ENCODE results near the gene TEKTIP1.

DNA sequence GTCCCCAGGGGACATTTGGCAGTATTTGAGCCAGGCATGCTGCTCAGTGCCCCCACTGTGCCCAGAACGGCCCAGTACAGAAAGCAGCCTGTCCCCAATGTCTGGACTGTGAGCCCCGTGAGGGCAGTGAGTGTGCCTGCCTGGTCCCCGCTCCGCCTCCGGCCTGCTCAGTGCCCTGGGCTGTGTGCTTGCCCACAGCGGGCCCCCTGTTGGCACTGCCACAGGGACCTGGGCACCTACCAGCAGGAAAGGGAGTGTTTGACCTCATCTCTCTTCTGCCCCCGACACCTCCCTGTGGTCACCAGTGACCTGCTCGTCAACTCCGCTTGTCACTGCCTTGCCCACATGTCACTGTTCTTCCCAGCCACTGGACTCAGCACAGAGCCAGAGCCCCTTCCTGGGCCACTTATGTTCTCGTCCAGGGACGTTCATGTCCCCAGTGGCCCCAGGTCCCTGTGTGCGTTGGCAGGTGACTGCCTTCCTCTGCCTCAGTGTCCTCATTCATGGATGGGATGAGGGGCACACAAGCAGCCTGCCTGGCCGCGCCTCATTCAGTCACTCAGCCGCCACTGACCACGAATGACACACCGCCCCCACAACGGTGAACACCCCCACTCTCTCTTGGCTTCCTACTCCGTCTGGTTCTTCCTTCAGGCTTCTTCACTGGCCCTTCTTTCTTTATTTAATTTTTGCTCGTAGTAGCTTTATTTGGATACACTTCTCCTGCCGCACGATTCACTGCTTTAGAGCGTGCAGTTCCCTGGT, 30.0 kb upstream of the TEKTIP1 start:
- TF ChIP-seq, protein P1, sequence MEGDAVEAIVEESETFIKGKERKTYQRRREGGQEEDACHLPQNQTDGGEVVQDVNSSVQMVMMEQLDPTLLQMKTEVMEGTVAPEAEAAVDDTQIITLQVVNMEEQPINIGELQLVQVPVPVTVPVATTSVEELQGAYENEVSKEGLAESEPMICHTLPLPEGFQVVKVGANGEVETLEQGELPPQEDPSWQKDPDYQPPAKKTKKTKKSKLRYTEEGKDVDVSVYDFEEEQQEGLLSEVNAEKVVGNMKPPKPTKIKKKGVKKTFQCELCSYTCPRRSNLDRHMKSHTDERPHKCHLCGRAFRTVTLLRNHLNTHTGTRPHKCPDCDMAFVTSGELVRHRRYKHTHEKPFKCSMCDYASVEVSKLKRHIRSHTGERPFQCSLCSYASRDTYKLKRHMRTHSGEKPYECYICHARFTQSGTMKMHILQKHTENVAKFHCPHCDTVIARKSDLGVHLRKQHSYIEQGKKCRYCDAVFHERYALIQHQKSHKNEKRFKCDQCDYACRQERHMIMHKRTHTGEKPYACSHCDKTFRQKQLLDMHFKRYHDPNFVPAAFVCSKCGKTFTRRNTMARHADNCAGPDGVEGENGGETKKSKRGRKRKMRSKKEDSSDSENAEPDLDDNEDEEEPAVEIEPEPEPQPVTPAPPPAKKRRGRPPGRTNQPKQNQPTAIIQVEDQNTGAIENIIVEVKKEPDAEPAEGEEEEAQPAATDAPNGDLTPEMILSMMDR (IDR thresholded peaks at IDR 0.05) = no peak
- TF ChIP-seq POLR2AphosphoS5 (IDR thresholded peaks at IDR 0.05) = no peak
- TF ChIP-seq EP300 (IDR thresholded peaks at IDR 0.05) = no peak
- no peak for TF ChIP-seq POLR2A (IDR thresholded peaks at IDR 0.05)

Data from upper lobe of left lung (tissue), 4 donors.